ENCODE data around the gene KRTAP22-1. TPM values are rescaled to one million over a fixed set of nuclear protein-coding genes. Genes with fewer than 3 reads are reported as not detected.

The KRTAP22-1 gene

GRCh38 chr21:30642564-30642963, 41.7 kb downstream of the KRTAP22-1 start, which contains the start of gene KRTAP20-3:
Gene KRTAP20-3 (plus strand): TSS chr21:30642864.
- Histone ChIP-seq H3K4me3 (ENCODE audit: insufficient read depth in 1 of 2, low read depth in 1 of 2, low read length in 2 of 2) (no peak within 1 kb of the TSS), H3K4me1 (ENCODE audit: control insufficient read depth, insufficient read depth, low read depth, low read length) (no peaks in the 10 kb centered on the region), H2AFZ (ENCODE audit: low read depth, low read length) (no peak within 1 kb of the TSS), H2AK5ac (ENCODE audit: low read length, severe bottlenecking) (no peak within 1 kb of the TSS), H3K18ac (ENCODE audit: low read depth in 1 of 2, low read length in 2 of 2) (no peak within 1 kb of the TSS), H2BK15ac (ENCODE audit: low read depth, poor library complexity, severe bottlenecking) (no peak within 1 kb of the TSS), H2BK12ac (ENCODE audit: low read length in 2 of 2) (no peak within 1 kb of the TSS), H3K79me1 (replicated peaks; ENCODE audit: low read length, poor library complexity, severe bottlenecking) (no peaks in the 10 kb centered on the region), H3K4ac (ENCODE audit: low read depth in 1 of 2, low read length in 2 of 2) (no peak within 1 kb of the TSS), H3K9me3 (ENCODE audit: control insufficient read depth, low read length) (peaks cover 13% of the 10 kb centered on the region), H4K8ac (ENCODE audit: low read length) (no peak within 1 kb of the TSS), H3K9ac (ENCODE audit: low read length) (no peak within 1 kb of the TSS), H3K23ac (ENCODE audit: low read length in 2 of 2) (no peak within 1 kb of the TSS), H2BK5ac (ENCODE audit: low read depth, low read length, poor library complexity, severe bottlenecking) (no peak within 1 kb of the TSS), H4K91ac (ENCODE audit: low read length) (no peak within 1 kb of the TSS), H3K14ac (ENCODE audit: low read length in 2 of 2) (no peak within 1 kb of the TSS), H3K27me3 (ENCODE audit: control insufficient read depth in 1 of 2, insufficient read depth in 1 of 2, low read length in 2 of 2) (no peaks in the 10 kb centered on the region), H3K36me3 (ENCODE audit: control insufficient read depth in 1 of 2, insufficient read depth in 2 of 2, low read depth in 1 of 2, low read length in 2 of 2) (no peaks in the 10 kb centered on the region), H2BK120ac (ENCODE audit: low read depth, low read length) (no peak within 1 kb of the TSS), H3K27ac (ENCODE audit: low read length, poor library complexity, severe bottlenecking) (no peak within 1 kb of the TSS), H3K4me2 (ENCODE audit: low read length, poor library complexity, severe bottlenecking) (no peak within 1 kb of the TSS)
- DNase-seq = no peak
- WGBS = 94% methylated on average over 2 of the region's 2 CpGs

GRCh38 chr21:30646904-30647414, 46.1 kb downstream of the KRTAP22-1 start:
- Histone ChIP-seq H3K4ac (ENCODE audit: low read depth in 1 of 2, low read length in 2 of 2) (no peak overlapping the region), H3K27me3 (ENCODE audit: control insufficient read depth in 1 of 2, insufficient read depth in 1 of 2, low read length in 2 of 2) (no peaks in the 10 kb centered on the region), H3K9me3 (ENCODE audit: control insufficient read depth, low read length) (peaks cover 13% of the 10 kb centered on the region), H3K4me3 (ENCODE audit: insufficient read depth in 1 of 2, low read depth in 1 of 2, low read length in 2 of 2) (no peak overlapping the region), H4K91ac (ENCODE audit: low read length) (no peak overlapping the region), H3K79me1 (replicated peaks; ENCODE audit: low read length, poor library complexity, severe bottlenecking) (no peaks in the 10 kb centered on the region), H2AK5ac (ENCODE audit: low read length, severe bottlenecking) (no peak overlapping the region), H3K4me1 (ENCODE audit: control insufficient read depth, insufficient read depth, low read depth, low read length) (no peaks in the 10 kb centered on the region), H2BK120ac (ENCODE audit: low read depth, low read length) (no peak overlapping the region), H3K27ac (ENCODE audit: low read length, poor library complexity, severe bottlenecking) (no peak overlapping the region), H3K18ac (ENCODE audit: low read depth in 1 of 2, low read length in 2 of 2) (no peak overlapping the region), H3K14ac (ENCODE audit: low read length in 2 of 2) (no peak overlapping the region), H2AFZ (ENCODE audit: low read depth, low read length) (no peak overlapping the region), H3K36me3 (ENCODE audit: control insufficient read depth in 1 of 2, insufficient read depth in 2 of 2, low read depth in 1 of 2, low read length in 2 of 2) (no peaks in the 10 kb centered on the region), H2BK5ac (ENCODE audit: low read depth, low read length, poor library complexity, severe bottlenecking) (no peak overlapping the region), H3K23ac (ENCODE audit: low read length in 2 of 2) (no peak overlapping the region), H3K4me2 (ENCODE audit: low read length, poor library complexity, severe bottlenecking) (no peak overlapping the region), H3K9ac (ENCODE audit: low read length) (no peak overlapping the region), H4K8ac (ENCODE audit: low read length) (no peak overlapping the region), H2BK12ac (ENCODE audit: low read length in 2 of 2) (no peak overlapping the region), H2BK15ac (ENCODE audit: low read depth, poor library complexity, severe bottlenecking) (no peak overlapping the region)
- WGBS = no CpG with 5 or more reads among the region's 1 CpG
- no peak for DNase-seq

Small RNA genes within 50 kb of the gene (small RNA-seq; reads per million reads assigned to genes)
- gene KRTAP20-1 (ENCODE audit: low read depth) = not detected
- not detected for gene KRTAP20-3 (ENCODE audit: low read depth)
- gene KRTAP20-4 (ENCODE audit: low read depth) = not detected
- gene KRTAP22-1 (ENCODE audit: low read depth) = not detected
- not detected for gene KRTAP22-2 (ENCODE audit: low read depth)
